GM19239 (cell line): ENCODE measurements around the gene HMGN3.

Source experiments
- DNase-seq: peaks from one replicate; pipeline ENCODE4 v3.0.0; 2011; ENCODE audit warnings: low spot score; ENCODE audit not compliant: insufficient read length
- FAIRE-seq: peaks from 2 replicates; lab custom pipeline; 2011; peaks lifted over from hg19 to GRCh38; lab: Jason Lieb, UNC

Gene HMGN3

GRCh38 chr6:79233611-79234149 lies 802 bp downstream of the HMGN3 start:
- peak; percentile 85 for FAIRE-seq

DNA sequence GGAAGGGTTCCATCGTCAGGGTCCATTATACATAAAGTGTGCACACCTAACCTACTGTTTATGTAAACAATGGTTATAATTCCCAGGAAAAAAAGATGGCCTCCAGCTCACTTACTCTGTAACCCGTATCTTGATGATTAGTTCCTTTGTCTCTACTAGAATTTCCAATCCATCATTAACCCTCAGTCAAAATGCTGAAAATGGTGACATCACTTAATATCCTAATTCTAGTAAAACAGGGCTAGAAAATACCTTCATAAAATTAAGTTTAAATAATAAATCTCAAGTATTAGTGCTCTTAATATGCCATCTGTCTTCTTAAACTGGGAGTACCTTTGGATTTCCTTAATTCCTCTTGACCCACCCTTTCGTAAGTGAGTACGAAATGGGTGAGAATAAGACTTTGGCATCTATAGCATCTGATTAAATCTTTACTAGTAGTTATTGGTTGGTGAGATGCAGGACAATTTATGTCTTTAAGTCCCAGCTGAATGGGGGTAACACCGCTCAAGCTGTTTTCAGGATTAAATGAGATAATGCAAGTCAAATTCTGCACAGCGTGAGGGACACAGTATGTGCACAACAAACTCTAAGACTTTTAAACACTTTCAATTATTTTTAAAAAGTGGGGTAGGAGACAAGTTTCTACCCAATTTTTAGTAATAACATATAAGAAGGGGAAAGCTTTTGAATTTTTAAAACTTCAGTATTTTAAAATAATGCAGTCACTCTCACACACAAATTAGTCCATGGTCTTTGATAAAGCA lies 1.6 kb downstream of the HMGN3 start:
- DNase-seq (no peak), FAIRE-seq (no peak)

More at GRCh38 chr6:79233611-79234149, 802 bp downstream of the HMGN3 start:
- DNase-seq, result peak; percentile 48

DNA sequence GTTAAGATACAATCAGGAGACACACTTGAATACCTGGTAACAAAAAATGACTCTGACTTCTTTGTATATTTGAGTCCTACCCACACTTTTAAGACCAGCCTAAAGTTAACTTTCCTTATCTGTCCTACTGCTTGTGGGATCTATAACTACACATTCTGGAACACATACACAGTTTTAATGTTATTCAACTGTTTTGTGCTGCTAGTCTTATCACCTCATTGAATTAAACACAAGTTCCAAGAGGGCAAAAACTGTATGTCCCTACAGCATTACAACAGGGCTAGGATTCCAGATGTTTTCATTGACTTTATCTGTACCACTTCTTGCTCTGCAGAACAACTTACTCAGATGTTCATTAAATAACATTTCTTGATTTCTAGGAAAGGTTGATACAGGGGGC lies 2.8 kb downstream of the HMGN3 start:
- no peak for DNase-seq
- FAIRE-seq, result peak; percentile 60

DNA sequence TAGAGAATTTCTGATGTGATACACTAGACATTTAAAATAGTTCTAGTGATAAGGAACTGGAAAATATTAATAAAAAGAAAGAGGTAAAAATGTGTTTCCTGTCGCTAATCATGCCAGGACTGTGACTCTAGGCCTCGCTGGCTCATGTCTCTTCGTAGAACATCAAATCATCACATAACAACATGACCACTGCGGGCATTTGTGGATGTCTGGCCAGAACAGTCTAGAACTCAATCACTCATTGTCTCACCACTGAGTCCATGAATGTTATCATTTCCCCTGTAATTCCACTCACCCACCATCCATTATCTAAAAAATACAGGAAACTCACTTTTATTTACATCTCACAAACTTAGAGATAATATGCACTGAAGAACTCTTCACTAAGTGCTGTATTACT lies 3.4 kb downstream of the HMGN3 start:
- FAIRE-seq, result no peak
- DNase-seq, result no peak

DNA sequence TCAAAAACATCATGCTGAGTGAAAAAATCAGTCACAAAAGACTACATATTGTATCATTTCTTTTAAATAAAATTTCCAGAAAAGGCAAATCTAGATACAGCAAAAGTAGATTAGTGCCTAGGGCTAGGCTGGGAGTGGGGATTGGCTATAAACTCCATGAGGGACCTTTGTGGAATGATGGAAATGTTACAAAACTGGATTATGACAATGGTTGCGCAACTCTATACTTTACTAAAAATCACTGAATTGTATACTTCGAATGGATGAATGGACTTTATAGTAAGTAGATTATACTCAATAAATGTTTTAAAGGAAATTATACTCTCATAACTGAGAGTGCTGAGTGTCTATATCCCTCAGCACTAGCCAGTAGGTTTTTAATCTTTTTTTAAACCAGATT lies 4.3 kb downstream of the HMGN3 start:
- no peak for DNase-seq

DNA sequence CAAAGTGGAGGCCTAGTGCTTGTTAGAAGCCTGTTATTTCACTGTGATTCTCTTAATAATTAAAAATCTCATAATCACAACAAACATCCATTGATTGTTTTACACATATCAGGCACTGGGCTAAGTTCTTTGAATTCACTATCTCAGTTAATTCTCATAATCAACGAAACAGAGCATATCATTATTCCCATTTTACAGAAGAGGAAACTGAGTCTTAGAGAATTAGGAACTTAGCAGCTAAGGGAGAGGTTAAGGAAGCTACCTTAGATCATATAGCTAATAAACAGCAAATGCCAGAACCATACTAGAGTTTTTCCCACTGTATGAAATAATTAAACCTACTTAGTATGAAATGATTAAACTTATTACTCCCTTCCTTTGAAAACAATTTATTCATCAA lies 7.0 kb downstream of the HMGN3 start:
- DNase-seq (no peak), FAIRE-seq (no peak)

More for the DNA sequence above, 4.3 kb downstream of the HMGN3 start:
- FAIRE-seq, result no peak

DNA sequence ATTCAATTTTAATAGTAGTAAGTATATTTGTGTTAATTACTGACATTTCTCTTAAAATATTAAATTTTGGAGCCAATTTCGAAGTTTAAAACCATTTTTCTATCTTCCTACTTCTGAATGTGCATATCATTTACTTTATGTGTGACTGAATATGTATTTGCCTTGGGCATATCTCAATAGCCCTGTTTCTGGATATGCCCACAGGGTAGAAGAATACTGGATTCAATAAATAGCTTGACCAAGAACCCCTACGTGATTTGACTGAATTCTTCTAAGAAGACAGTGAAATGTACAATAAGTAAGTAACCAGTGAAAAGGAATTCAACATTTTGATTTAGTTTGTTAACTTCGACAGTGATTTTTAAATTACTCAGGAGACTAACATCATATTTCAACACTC lies 7.8 kb downstream of the HMGN3 start:
- DNase-seq (no peak), FAIRE-seq (no peak)

- DNase-seq, result no peak
- peak; percentile 42 for FAIRE-seq
Observed at GRCh38 chr6:79225717-79226599, 8.5 kb downstream of the HMGN3 start.

DNA sequence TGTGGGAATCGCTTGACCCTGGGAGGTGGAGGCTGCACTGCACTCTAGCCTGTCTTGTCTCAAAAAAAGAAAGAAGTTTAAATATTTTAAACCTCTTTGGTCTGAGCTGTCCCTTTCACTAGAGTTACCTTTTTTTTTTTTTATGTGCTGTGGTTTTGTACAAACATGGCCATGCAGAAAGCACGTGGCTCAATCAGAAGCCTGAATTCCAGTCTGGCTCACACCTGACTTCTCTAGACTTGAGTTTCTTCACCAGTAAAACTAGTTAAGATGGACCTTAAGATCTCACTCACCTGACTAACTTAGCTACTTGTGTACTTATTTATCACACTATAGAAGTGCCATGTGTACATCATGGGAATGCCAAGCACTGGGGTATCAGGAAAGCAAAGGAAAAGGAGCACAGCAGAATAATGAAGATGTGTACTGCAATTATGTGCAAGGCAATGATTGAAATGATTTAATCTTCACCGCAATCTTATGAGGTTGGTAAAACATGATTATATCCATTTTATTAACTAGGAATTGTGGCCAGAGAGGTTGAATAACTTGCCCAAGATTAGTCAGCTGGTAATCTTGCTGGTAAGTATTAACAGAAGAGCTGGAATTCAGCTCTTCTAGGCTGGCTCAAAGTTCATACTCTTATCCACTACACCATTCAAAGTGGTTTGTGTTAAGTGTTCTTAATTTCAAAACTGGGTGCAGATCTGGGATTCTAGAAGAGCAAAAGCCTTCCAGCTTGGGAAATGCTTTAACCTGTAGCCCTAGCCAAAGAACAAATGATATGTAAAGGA lies 10.7 kb downstream of the HMGN3 start:
- FAIRE-seq (no peak), DNase-seq (no peak)

GRCh38 chr6:79215213-79215824 lies 19.2 kb downstream of the HMGN3 start:
- DNase-seq (no peak), FAIRE-seq (peak; percentile 56)

DNA sequence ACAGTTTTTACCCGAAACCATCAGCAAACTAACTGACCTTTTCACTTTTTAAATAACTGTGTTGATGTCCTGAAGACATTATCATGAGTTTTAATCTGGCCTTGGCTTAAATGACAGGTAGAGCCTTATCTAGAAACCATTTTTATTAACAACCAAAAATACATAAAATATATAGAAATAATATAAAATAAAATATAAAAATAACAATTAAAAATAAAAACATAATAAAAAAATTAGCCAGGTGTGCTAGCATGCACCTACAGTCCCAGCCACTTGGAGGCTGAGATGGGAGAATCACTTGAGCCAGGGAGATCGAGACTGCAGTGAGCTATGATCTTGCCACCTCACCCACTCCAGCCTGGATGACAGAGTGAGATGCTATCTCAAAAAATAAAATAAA lies 21.6 kb downstream of the HMGN3 start:
- no peak for FAIRE-seq
- no peak for DNase-seq

DNA sequence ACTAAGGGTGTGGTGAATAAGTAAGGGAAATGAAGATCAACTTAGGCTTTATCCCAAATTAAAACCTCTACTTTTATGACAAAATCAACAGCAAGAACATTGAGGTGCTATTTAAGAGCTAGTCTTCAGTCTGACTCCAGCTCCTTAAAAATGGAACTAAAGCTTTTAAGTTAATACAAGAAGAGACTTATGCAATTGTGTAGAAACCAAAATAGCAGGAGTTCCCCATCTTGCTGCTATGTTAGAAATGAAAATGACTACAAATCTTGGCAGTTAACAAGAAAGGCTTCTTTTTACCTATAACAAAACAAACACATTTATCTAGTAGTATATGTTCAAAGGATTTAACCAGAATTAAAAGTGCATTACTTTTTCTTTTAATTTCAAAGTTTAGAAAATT lies 25.7 kb downstream of the HMGN3 start:
- DNase-seq (no peak), FAIRE-seq (no peak)

DNA sequence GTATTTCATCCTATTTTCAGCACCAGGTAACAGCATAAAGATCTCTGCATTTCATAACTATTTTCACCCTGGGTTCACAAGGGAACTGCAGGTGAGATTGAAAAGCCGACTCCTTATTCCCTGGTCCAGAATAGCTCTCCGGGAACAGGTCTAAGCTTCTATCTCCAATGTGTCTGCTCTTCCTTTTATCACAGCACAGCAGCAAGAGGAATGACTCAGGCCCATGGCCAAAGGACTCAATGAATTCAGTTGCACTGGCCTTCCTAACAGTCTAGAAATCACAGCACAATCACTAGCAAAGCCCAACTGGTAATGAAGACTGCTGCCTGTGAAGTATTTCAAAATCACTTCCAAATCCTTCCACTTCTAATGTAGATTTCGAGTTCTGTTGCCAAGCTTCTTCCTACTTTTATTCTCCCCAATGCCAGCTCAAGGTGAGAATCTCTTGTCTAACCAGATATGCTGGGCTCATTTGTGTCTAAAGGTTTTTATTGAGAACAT lies 30.7 kb downstream of the HMGN3 start:
- FAIRE-seq, result no peak

GRCh38 chr6:79202556-79202955 lies 31.9 kb downstream of the HMGN3 start:
- no peak for DNase-seq
- no peak for FAIRE-seq

More for the DNA sequence above, 30.7 kb downstream of the HMGN3 start:
- no peak for DNase-seq

- FAIRE-seq (no peak), DNase-seq (no peak)
Observed at GRCh38 chr6:79201983-79202382, 32.5 kb downstream of the HMGN3 start.

DNA sequence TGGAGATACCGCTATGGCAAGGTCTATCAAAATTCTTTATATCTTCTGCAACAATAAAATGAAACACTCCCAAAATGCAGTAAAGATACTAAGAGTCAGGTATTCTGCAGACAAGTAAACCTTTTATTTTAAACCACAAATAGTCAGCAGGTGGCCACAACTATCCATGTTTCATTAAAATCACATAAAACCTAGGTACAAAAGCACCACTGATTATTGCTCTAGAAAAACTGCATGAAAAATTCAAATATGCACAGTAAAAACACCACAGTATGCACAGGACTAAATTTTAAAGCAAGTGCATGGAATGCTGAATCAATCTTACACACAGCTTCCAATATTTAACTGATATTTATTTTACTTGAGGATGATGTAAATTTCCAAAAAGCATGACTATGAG lies 33.3 kb downstream of the HMGN3 start:
- FAIRE-seq (no peak), DNase-seq (no peak)

DNA sequence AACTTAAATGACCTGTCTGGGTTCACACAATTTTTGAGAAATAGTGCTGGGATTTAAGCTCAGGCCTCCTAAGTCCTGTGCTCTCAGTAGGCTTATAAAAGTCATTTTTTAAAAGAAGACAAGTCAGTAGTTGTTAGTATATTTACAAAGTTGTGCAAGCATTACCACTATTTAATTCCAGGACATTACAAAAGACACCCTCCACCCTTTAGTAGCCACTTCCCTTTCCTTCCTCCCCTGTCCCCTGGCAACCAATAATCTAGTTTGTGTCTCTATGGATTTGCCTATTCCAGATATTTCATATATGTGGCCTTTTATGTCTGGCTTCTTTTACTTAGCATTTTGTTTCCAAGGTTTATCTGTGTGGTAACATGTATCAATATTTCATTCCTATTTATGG lies 37.6 kb downstream of the HMGN3 start:
- DNase-seq (no peak), FAIRE-seq (no peak)

- no peak for DNase-seq
- FAIRE-seq, result no peak
Observed at GRCh38 chr6:79193971-79194370, 40.5 kb downstream of the HMGN3 start.

GRCh38 chr6:79189760-79190350 lies 44.6 kb downstream of the HMGN3 start:
- DNase-seq (no peak), FAIRE-seq (no peak)
